Fibroblast of skin of scalp (primary cell): ENCODE measurements around the gene LUZP2.

ENCODE experiments used
- DNase-seq: peaks from one replicate; pipeline ENCODE4 v3.0.0-alpha.2; 2013

Gene LUZP2

DNA sequence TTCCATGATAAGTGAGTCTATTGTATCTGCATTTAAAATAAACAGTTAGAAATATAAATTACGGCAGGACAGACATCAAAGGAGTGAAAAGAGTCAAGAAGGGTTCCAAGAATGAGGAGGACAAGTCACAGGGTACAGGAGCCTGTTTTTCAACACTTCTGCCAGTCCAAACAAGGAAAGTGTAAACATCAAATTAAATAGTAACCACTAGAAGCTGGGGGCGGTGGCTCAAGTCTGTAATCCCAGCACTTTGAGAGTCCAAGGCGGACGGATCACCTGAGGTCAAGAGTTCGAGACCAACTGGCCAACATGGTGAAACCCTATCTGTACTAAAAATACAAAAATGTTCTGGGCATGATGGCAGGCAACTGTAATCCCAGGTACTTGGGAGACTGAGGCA, 219.6 kb downstream of the LUZP2 start:
- no peak for DNase-seq

DNA sequence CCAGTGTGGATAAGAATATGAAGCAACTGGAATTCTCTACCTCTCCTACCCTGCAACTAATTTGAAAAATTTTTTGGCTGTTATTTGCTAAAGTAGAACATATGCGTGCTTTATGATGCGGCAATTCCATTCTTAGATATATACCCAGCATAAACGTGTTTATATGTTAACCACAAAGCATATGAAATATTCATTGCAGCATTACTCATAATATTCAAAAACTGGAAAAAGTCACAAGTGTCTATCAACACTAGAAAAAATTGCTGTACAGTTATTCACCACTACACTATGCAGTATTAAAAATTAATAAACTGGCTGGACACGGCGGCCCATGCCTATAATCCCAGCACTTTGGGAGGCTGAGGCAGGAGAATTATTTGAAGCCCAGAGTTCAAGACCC, 226.4 kb downstream of the LUZP2 start:
- DNase-seq: no peak

DNA sequence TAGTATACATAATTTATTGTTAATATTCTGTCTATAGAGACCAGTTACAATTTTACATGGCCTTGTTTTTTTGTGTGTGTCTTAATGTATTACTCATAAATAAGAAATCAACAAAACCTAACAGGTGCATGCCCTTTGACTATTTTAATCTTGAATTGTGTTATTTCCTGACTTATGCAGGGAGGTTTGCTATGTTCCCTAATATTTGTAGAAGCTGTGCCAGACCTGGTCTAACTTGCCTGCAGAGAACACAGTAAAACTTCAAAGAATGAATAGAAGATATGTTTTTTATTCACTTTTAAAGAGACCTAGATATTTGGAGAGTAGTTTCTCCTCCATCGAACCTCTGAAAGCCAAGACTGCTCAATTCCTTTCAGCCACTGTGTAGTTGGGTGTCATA, 234.7 kb downstream of the LUZP2 start:
- no peak for DNase-seq

DNA sequence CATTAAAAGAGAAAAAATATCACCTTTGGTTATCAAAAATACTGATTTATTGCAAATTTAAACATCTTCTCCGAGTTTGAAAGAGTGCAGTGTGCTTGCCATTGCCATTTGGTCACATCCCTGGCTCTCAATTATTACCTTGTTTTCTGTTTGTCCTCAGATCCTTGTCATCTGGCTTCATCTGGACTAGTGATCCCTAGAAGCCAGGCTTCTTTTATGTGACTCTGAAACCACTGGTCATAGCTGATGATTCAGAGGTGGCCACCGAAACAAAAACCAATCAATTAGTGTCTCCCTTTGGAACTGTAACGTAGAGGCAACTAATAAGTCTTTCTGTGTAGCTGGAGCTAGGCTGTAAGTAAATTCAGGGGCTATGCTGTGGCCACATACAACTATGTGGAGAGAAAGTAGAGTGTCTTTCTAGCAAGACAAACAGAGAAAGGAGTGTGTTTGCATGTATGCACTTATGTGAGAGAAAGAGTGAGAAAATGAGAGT, 237.9 kb downstream of the LUZP2 start:
- no peak for DNase-seq

DNA sequence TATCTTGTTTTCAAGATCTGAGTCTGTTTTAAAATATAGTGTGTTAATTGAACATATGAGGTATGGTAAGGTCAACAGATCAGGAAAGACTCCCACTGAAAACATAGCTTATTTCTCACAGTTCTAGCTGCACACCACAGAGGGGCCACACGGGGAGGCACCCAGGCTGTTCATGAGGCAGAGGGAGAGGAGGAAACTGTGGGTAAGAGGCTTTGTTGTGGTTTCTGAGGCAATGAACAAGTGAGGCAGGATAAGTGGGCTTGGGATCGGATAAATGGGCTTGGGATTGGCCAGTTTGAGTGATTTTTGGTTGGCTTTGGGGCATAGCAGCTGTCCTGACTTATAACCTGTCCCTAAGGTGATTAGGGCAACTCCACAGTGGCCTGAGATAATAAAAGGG, 242.1 kb downstream of the LUZP2 start:
- DNase-seq: no peak

DNA sequence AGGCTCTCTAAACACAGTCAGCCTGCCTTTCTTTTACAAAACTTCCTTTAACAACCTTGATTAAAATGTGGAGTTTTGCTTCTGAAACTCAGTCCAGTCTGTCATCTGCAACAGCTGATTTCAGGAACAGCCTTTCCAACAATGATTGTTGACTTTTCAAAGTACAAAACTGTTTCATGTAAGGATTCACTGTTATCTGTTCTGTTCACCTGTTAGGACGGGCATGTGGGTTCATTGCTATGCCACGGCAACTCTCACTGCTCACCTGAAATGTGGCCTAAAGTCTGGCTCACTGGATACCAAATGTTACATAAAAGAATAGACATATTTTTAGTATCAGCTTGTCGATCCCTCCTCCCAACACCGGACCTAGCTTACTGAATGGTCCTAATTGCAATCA, 242.8 kb downstream of the LUZP2 start:
- DNase-seq: no peak

DNA sequence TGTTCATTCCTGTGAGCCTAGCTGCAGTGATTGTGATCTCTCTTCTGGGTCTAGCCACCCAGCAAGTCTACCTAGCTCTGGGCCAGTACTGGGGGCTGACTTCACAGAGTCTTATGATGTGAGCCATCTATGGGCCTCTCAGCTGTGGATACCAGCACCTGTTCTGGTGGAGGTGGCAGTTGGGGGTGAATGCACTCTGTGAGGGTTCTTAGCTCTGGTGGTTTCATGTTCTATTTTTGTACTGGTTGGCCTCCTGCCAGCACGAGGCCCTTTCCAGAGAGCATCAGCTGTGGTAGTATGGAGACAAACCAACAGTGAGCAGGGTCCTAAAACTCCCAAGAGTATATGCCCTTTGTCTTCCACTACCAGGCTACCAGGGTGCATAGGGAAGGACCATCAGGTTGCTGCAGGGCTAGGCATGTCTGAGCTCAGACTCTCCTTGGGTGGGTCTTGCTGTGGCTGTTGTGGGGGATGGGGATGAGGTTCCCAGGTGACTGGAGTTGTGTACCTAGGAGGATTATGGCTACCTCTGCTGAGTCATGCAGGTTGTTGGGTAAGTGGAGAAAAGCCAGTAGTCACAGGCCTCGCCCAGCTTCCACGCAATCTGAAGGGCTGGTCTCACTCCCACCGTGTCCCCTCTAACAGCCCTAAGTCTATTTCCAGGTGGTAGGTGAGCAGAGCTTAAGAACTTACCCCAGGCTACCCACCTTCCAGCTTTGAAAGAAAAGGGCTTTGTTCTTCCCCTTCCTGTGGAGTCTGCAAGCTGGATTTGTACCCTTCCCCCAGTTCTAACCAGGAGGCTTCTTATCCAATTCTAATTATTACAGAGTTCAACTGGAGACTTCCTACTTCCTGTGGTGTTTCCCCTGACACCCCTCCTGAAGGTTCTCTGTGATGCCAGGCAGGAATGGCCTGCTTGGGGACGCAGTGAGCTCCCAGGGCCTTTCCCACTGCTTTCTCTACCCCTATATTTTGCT, 250.7 kb downstream of the LUZP2 start:
- DNase-seq: no peak

DNA sequence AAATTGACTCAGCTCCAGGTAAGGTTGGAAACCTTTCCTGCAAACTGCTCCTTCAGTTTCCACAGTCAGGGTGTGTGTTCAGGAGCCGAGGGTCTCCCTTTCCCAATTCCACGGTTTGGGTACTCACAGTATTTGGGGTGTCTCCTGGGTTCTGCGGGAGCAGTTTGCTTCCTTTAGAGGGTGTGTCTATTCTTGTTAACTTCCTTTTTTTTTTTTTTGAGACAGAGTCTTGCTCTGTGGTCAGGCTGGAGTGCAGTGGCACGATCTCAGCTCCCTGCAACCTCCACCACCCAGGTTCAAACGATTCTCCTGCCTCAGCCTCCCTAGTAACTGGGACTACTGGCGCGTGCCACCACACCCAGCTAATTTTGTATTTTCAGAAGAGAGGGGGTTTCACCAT, 251.4 kb downstream of the LUZP2 start:
- no peak for DNase-seq

DNA sequence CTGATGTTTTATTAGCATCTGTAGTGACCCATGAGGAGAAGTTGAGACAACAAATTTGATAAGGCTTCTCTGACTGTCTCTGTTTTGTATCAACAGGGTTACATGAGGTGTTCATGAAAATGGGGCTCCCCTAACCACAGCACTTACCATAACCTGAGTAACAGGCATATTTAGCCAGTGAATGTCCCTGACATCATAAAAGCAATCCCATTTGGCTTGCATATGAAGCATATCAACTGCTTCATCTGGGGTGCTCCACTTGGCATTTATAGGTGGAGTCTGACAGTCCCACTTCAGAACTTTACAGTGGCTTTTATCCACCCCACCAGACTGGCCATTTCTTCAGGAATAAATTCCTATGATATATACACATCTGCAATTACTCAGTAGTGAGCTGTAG, 257.6 kb downstream of the LUZP2 start:
- DNase-seq: no peak

DNA sequence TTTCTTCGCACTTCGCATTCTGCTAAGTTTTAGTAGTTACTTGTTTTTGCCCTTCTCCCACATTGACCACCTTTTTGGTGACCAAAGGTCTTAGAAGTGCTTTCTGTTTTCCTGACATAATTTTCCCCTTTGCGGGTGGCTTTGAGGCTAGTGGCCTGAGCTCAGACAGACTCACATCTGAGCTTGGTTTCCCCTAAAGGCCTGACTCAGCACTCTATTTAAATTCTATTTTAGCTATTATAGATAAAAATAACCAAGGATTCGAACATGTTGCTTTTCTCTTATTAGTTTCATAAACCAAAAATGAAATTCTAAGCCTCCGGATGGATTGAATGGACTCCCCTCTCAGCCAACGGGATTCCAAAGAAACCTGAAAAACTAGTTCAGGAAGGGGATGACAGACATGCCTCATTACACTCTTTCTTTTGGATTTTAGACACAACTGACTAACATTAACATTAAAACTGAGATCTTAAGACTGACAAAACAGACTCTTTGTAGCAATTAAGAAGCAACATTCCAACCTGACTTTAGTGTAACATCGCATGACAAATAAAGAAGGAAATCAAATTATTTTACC, 258.5 kb downstream of the LUZP2 start:
- no peak for DNase-seq

DNA sequence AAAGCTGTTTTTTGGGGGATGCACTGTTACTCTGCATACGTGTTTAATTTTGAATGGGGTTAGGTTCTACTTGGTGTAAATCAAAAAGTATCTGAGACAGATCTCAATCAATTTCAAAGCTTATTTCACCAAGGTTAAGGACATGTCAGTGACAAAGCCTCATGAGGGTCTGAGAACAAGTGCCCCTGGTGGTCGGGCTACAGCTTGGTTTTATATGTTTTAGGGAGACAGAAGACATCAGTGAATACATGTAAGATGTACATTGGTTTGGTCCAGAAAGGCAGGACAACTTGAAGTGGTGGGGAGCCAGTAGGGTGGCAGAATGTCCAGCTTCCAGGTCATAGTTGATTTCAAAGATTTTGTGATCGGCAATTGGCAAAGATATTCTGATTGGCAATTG, 262.9 kb downstream of the LUZP2 start:
- DNase-seq: no peak

DNA sequence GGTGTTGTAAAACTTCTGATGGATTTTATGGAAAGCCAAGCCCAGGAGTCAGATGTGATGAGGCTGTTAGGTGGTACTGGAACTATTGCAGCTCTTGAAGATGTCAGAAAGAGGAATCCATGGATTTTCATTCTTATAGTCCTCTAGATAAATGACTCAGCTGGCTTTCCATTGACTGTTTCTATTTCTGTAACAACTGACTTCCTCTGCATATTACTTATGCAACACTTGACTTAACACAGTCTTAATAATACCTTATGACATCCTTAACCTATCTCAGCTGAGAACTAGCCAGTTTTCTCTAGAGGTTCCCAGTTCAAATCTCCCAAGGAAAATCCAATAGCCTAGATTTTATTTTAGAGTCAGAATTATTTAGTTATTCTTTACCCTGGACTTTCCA, 263.8 kb downstream of the LUZP2 start:
- DNase-seq: no peak

DNA sequence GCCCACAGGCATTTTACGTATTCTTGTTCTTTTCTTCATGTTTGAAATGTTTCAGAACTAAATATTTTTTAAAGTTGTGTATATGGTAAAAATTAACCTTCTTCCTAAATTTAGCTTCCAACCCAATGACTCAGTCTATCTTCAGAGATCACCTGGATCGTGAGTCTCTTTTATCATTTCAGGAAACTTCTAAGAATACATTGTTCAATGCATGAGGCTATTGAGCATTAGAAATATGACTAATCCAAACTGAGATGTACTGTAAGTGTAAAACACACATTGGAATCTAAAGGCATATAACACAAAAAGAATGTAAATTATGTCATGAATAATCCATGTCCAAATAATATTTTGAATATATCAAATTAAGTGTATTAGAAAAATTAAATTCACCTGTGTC, 265.2 kb downstream of the LUZP2 start:
- no peak for DNase-seq

DNA sequence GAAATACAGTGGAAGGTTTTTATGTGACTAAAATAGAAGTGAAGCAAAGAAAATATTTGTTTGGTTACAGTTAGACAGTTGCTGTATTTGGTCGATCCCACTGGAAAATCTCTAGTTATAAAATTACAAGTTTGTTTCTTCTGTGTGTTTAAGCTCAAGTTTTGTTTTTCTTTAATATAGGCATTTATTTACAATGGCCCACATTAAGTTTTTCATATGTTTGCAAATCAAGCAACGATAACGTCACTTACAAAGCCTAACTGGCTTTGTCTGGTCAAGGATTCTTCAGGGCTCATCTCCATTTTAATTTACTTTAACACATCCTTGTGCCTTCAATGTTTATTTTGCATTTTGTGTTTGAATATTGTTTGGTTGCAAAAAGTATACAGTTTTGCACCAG, 270.6 kb downstream of the LUZP2 start:
- no peak for DNase-seq

DNA sequence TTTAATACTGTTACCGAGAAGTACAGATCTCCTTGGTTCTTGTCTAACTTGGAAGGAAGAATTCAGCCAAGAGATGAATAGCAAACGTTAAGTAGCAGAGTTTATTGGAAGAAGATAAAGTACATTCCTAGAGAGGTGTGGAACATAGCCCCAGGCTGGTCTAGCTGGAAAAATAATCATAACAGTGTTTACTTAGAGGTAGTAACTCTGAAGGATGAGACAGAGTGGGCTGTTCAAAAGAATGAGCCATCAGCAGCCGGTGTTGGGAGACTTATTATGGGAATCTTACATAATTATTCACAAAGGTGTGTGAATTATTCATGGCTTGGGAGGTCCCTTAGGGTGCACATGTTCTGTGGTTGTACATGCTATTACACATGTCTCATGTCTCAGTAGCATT, 276.5 kb downstream of the LUZP2 start:
- DNase-seq: no peak

DNA sequence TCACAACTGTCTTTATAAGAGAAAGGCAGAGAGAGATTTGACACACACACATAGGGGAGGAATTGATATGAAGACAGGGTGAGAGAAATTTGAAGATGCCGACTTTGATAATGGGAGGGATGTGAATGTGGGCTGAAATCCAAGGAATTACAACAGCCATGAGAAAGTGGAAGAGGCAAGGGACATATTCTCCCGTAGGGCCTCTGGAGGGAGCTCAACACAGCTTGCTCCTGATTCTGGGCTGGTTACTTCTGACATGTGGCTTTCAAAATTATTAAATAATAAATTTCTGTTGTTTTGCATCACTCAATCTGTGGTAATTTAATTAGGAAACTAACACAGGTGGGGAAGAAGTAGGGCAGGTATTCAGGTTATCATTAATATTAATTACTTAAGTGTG, 282.9 kb downstream of the LUZP2 start:
- DNase-seq: no peak

DNA sequence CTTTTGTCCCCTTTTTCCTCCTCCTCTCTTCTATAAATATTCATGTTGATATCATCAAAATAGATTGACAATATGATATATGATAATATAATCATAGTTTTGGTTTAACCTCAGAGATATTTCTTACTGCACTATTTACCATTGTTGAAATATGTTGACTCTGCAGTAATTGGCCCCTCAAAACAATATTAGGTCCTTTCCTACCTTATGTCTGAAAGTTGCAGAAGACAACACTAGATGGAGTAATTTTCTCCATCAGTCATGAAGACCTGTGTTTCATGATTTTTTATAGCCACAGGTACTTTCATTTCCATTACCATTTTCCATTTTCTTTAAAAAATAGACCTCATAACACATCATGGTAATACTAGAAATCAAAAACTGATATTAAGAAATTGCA, 284.4 kb downstream of the LUZP2 start:
- DNase-seq: no peak

DNA sequence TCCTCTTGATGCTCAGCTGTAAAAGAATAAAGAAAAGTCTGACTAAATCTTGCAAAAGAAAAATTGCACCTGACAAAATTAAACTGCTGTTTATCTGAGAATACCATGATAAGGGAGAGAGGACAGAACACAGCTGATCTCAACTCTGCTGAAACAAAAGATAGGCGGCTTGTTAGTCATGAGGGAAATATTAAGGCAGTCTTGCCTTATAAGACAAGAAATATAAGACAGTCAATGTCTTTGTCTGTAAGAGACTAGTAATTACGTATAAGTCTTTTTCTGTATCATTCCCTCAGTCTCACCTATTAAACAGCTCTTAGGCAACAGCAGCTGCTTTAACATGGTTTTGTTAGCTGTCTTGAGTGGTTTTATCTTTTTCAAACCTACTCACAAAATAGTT, 296.6 kb downstream of the LUZP2 start:
- no peak for DNase-seq

DNA sequence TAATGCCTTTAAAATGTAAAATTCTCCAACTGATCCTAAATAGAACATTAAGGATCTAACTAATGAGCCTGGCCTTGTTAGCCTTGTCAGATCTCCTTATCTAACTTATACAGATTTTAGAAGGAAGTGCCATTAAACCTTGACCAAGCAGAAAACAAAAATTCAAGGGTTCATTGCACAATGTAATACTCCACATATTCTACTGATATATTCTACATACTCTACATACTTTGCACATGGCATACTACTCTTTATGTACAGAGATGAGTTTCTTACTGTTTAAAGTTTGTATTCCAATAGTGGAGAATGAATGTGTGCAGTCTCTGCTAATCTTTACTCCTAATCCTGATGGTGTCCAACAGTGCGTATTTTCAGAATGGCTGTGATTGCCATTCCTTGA, 297.2 kb downstream of the LUZP2 start:
- DNase-seq: no peak

DNA sequence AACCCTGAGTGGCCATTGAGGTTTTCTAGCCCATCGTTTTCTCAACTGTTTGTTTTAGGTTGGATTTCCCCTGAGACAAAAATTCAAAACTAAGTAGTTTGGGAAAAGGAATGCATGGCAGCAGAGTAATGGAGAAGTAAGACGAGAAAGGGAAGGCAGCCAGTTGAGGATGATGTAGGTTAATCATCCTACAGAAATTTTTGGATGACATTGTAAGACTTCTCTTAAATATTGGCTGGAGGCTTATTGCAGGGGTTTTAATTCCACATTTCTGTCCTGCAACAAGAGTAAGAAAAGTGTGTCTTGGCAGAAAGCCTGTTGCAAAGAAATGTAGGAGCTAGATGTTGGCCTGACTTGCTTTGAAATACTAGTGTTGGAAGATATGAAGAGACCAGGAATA, 308.8 kb downstream of the LUZP2 start:
- DNase-seq: no peak

DNA sequence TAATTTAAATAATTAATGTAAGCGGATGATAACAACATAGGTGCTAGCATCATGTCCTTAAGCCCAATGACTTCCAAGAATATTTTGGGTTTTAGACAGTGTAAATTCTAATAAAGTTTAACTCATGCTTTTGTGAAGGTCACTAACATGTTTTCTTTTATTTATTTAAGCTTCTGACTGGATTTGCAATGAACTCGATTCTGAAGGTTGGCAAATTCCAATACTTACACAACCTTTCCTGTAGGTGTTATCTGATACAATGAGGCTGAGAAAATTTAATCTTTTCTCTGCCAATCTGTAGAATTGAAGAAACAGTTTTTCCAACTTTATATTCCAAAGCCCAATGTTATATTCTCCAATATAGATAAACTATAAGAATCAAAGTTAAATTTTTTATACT, 311.3 kb downstream of the LUZP2 start:
- no peak for DNase-seq

DNA sequence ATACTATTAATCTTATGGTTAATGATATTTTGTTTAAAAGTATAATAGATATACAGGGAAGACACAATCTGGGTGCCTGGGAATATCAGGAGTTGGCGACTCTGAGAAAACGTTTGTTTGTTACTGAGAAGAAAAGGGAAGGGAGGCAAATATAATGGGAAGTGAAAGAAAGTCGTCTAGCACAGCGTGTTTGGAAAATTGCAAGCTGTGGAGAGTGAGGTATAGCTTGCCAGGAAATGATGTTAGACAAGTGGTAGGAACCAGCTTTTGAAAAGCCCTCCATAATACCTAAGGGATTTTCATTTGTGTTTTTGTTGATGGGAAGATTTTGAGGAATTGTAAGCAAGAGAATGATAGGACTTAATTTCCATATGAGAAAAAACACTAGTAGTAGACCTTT, 322.2 kb downstream of the LUZP2 start:
- no peak for DNase-seq

DNA sequence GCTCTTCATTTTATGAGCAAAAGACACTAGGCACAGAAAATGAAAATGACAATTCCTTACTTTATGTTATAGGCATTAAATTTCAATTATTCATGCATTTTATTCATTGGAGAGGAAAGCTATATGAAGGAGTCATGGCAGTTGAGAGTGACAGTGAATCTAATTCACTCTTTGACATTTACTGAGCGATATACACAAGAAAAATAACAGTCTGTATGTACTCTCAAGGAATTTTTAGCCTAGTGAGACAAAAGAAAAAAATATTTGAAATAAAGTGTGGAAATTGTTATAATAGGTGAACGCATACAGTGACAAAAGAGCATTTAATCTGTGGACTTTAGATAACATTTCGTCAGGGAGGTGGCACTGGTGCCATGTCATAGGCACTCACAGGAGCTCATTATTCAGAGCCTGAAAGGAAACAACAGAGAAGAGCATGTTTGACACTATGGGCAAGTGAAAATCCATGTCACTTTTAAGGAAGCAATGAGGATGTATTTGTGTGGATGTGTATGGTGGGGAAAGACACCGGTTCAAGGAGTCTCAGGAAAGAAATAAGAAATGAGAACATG, 323.1 kb downstream of the LUZP2 start:
- DNase-seq: no peak

DNA sequence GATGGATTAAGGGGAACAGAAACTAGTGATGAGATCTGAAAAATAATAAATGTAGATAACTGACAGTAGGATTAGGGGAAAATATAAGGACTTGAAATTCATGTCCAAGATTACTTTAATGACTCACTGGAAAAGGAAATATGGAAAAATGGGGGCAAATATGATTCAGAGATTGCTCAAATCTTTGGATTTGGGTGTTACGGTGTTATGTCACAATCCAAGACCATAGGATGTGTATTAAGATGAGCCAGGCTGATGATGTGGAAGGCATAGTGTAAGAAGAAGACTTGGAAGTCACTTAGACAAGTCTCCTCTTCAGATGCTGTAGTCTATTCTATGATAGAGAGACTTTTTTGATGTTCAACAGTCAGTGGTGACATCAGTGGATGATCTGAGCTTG, 323.7 kb downstream of the LUZP2 start:
- DNase-seq: no peak
